Measurements from ENCODE around the gene RPS17. TPM values are rescaled to one million over a fixed set of nuclear protein-coding genes. Genes with fewer than 3 reads are reported as not detected.
A peak's percentile ranks its signal among the peaks of the same experiment; 100 is the strongest.

Gene RPS17
- total RNA-seq, result 1,000 to 10,000 TPM; 3,116 to 3,713 TPM

GRCh38 chr15:82540055-82540983 lies at the start of gene RPS17:
Gene RPS17 (minus strand): TSS chr15:82540457. CDS start chr15:82540428, 29 bp downstream.
- peaks cover 50 to 51% of the 10 kb centered on the region in 2 donors for H3K36me3 Mint-ChIP-seq
- H3K9me3 Mint-ChIP-seq, result no peaks in the 10 kb centered on the region
- ATAC-seq, result peak; percentile 95 to 96
- peak; percentile 98 to 100 for DNase-seq (ENCODE audit: low spot score in 2 of 2)
- peak within 1 kb of the TSS; percentile 98 to 99 for H3K27ac Mint-ChIP-seq

- DNase-seq (ENCODE audit: low spot score in 2 of 2) (no peak), ATAC-seq (no peak)
- H3K27ac Mint-ChIP-seq, result no peak overlapping the region
- no peaks in the 10 kb centered on the region for H3K9me3 Mint-ChIP-seq
- H3K36me3 Mint-ChIP-seq, result no peaks in the 10 kb centered on the region
Observed at GRCh38 chr15:82587805-82588204, 47.5 kb upstream of the RPS17 start.

GRCh38 chr15:82585072-82585471 lies 44.8 kb upstream of the RPS17 start:
- Mint-ChIP-seq H3K27ac (no peak overlapping the region), H3K9me3 (no peaks in the 10 kb centered on the region), H3K36me3 (no peaks in the 10 kb centered on the region)
- ATAC-seq (no peak), DNase-seq (ENCODE audit: low spot score in 2 of 2) (no peak)

- no peaks in the 10 kb centered on the region for H3K36me3 Mint-ChIP-seq
- no peak overlapping the region for H3K27ac Mint-ChIP-seq
- no peak for DNase-seq (ENCODE audit: low spot score in 2 of 2)
- ATAC-seq, result no peak
- no peaks in the 10 kb centered on the region for H3K9me3 Mint-ChIP-seq
Observed at GRCh38 chr15:82580713-82581112, 40.5 kb upstream of the RPS17 start.

- no peaks in the 10 kb centered on the region for H3K36me3 Mint-ChIP-seq
- ATAC-seq, result no peak
- no peak for DNase-seq (ENCODE audit: low spot score in 2 of 2)
- no peaks in the 10 kb centered on the region for H3K9me3 Mint-ChIP-seq
- no peak overlapping the region for H3K27ac Mint-ChIP-seq
Observed at GRCh38 chr15:82575335-82575734, 35.1 kb upstream of the RPS17 start.

GRCh38 chr15:82572986-82573385 lies 32.7 kb upstream of the RPS17 start:
- ATAC-seq, result no peak
- Mint-ChIP-seq H3K36me3 (no peaks in the 10 kb centered on the region), H3K9me3 (no peaks in the 10 kb centered on the region), H3K27ac (no peak overlapping the region)
- DNase-seq (ENCODE audit: low spot score in 2 of 2), result no peak

GRCh38 chr15:82572311-82572710 lies 32.1 kb upstream of the RPS17 start:
- ATAC-seq (no peak), DNase-seq (ENCODE audit: low spot score in 2 of 2) (no peak)
- no peaks in the 10 kb centered on the region for H3K36me3 Mint-ChIP-seq
- no peaks in the 10 kb centered on the region for H3K9me3 Mint-ChIP-seq
- no peak overlapping the region for H3K27ac Mint-ChIP-seq

GRCh38 chr15:82571722-82572222 lies 31.5 kb upstream of the RPS17 start:
- Mint-ChIP-seq H3K27ac (no peak overlapping the region), H3K36me3 (no peaks in the 10 kb centered on the region), H3K9me3 (no peaks in the 10 kb centered on the region)
- DNase-seq (ENCODE audit: low spot score in 2 of 2), result no peak
- ATAC-seq, result peak in 1 of 2 donors; percentile 43

- no peak overlapping the region for H3K27ac Mint-ChIP-seq
- no peaks in the 10 kb centered on the region for H3K36me3 Mint-ChIP-seq
- H3K9me3 Mint-ChIP-seq, result no peaks in the 10 kb centered on the region
- no peak for DNase-seq (ENCODE audit: low spot score in 2 of 2)
- no peak for ATAC-seq
Observed at GRCh38 chr15:82570721-82571508, 30.7 kb upstream of the RPS17 start.

- H3K27ac Mint-ChIP-seq, result no peak overlapping the region
- DNase-seq (ENCODE audit: low spot score in 2 of 2) (no peak), ATAC-seq (no peak)
- H3K9me3 Mint-ChIP-seq, result no peaks in the 10 kb centered on the region
- no peaks in the 10 kb centered on the region for H3K36me3 Mint-ChIP-seq
Observed at GRCh38 chr15:82569834-82570233, 29.6 kb upstream of the RPS17 start.

- ATAC-seq, result no peak
Observed at GRCh38 chr15:82568986-82569385, 28.7 kb upstream of the RPS17 start.

GRCh38 chr15:82567661-82568060 lies 27.4 kb upstream of the RPS17 start:
- Mint-ChIP-seq H3K36me3 (no peaks in the 10 kb centered on the region), H3K27ac (no peak overlapping the region), H3K9me3 (no peaks in the 10 kb centered on the region)
- no peak for ATAC-seq
- no peak for DNase-seq (ENCODE audit: low spot score in 2 of 2)

More at GRCh38 chr15:82568986-82569385, 28.7 kb upstream of the RPS17 start:
- no peak overlapping the region for H3K27ac Mint-ChIP-seq
- H3K9me3 Mint-ChIP-seq, result no peaks in the 10 kb centered on the region
- no peak for DNase-seq (ENCODE audit: low spot score in 2 of 2)
- H3K36me3 Mint-ChIP-seq, result no peaks in the 10 kb centered on the region

GRCh38 chr15:82566690-82567089 lies 26.4 kb upstream of the RPS17 start:
- ATAC-seq (no peak), DNase-seq (ENCODE audit: low spot score in 2 of 2) (no peak)
- H3K27ac Mint-ChIP-seq, result no peak overlapping the region
- no peaks in the 10 kb centered on the region for H3K36me3 Mint-ChIP-seq
- H3K9me3 Mint-ChIP-seq, result no peaks in the 10 kb centered on the region

- no peak overlapping the region for H3K27ac Mint-ChIP-seq
- no peaks in the 10 kb centered on the region for H3K9me3 Mint-ChIP-seq
- no peak for ATAC-seq
- no peak for DNase-seq (ENCODE audit: low spot score in 2 of 2)
- H3K36me3 Mint-ChIP-seq, result no peaks in the 10 kb centered on the region
Observed at GRCh38 chr15:82558502-82558901, 18.2 kb upstream of the RPS17 start.

- H3K9me3 Mint-ChIP-seq, result no peaks in the 10 kb centered on the region
- H3K36me3 Mint-ChIP-seq, result no peaks in the 10 kb centered on the region
- no peak for ATAC-seq
- no peak for DNase-seq (ENCODE audit: low spot score in 2 of 2)
- no peak overlapping the region for H3K27ac Mint-ChIP-seq
Observed at GRCh38 chr15:82556315-82557035, 16.2 kb upstream of the RPS17 start.

GRCh38 chr15:82554849-82555248 lies 14.6 kb upstream of the RPS17 start:
- Mint-ChIP-seq H3K9me3 (no peaks in the 10 kb centered on the region), H3K27ac (no peak overlapping the region), H3K36me3 (no peaks in the 10 kb centered on the region)
- ATAC-seq (no peak), DNase-seq (ENCODE audit: low spot score in 2 of 2) (no peak)

- H3K9me3 Mint-ChIP-seq, result no peaks in the 10 kb centered on the region
- ATAC-seq (no peak), DNase-seq (ENCODE audit: low spot score in 2 of 2) (no peak)
- no peak overlapping the region for H3K27ac Mint-ChIP-seq
- H3K36me3 Mint-ChIP-seq, result no peaks in the 10 kb centered on the region
Observed at GRCh38 chr15:82554351-82554750, 14.1 kb upstream of the RPS17 start.

All from activated naive CD4-positive, alpha-beta T cell treated with anti-CD3 and anti-CD28 coated beads, Interleukin-2, amount 50 U/mL, for 72 hours (primary cell).